ENCODE data around the gene C1orf94.

DNA sequence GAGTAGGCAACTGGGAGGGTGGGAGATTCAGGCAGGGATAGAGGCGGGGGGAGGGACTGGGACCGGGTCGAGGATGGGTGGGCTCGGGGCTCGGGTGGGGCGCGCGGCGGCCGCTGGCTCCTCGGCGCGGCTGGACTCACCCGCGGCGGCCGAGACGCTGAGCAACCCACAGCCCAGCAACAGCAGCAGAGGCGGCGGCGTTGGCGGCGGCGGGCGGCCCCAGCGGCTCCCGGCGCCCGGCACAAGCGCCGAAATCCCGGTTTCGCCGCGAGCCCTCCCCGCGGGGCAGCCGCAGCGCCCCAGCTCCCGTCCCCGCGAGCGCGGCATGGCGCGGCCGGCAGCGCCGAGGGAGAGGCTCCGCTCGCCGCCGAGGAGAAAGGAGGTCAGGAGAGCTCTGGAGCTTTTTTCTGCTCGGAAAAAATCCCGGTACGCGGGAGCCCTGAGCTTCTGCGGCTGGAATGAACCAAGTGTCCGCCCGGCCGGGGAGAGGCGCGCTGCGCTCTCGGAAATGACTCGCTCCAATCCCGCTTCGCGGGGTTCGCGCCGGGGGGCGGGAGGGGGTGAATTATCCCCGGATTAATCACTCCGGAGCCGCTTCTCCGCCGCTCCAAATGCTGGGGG lies 11.8 kb upstream of the C1orf94 start, which contains the start of gene CSMD2:
- TF ChIP-seq, protein P1, sequence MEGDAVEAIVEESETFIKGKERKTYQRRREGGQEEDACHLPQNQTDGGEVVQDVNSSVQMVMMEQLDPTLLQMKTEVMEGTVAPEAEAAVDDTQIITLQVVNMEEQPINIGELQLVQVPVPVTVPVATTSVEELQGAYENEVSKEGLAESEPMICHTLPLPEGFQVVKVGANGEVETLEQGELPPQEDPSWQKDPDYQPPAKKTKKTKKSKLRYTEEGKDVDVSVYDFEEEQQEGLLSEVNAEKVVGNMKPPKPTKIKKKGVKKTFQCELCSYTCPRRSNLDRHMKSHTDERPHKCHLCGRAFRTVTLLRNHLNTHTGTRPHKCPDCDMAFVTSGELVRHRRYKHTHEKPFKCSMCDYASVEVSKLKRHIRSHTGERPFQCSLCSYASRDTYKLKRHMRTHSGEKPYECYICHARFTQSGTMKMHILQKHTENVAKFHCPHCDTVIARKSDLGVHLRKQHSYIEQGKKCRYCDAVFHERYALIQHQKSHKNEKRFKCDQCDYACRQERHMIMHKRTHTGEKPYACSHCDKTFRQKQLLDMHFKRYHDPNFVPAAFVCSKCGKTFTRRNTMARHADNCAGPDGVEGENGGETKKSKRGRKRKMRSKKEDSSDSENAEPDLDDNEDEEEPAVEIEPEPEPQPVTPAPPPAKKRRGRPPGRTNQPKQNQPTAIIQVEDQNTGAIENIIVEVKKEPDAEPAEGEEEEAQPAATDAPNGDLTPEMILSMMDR (conservative IDR thresholded peaks at IDR 0.05; ENCODE audit: low read depth in 2 of 2) = 0 out of 4 replicates have a peak, but pooled peaks of 1 of the 2 experiments have one; percentile 9
- TF ChIP-seq EZH2phosphoT487 (IDR thresholded peaks at IDR 0.05; ENCODE audit: unreplicated experiment) = no peak
- TF ChIP-seq CREB1 (CRISPR knock-in tag; IDR thresholded peaks at IDR 0.05; ENCODE audit: low read depth) = peak; percentile 29; the same call in 1 of the 2 replicates
- no peak for TF ChIP-seq POLR2AphosphoS5 (IDR thresholded peaks at IDR 0.05; ENCODE audit: low read depth)
- TF ChIP-seq REST (IDR thresholded peaks at IDR 0.05; ENCODE audit: unreplicated experiment) = no peak
- no peak for TF ChIP-seq ZNF114 (CRISPR knock-in tag; IDR thresholded peaks at IDR 0.05)
- TF ChIP-seq EZH2 (IDR thresholded peaks at IDR 0.05; ENCODE audit: low read depth, unreplicated experiment) = no peak
- TF ChIP-seq JUNB (IDR thresholded peaks at IDR 0.05; ENCODE audit: unreplicated experiment) = no peak
- no peak for TF ChIP-seq STAT1 (IDR thresholded peaks at IDR 0.05; ENCODE audit: unreplicated experiment)
- TF ChIP-seq ETS1 (IDR thresholded peaks at IDR 0.05) = no peak
- TF ChIP-seq NANOG (IDR thresholded peaks at IDR 0.05; ENCODE audit: borderline replicate concordance) = no peak
- no peak for TF ChIP-seq ZNF331 (CRISPR knock-in tag; IDR thresholded peaks at IDR 0.05; ENCODE audit: low read depth)

Data from GM23338 (cell line).